Testis (tissue), 2 donors: Measurements from ENCODE around the gene MYH15.

Experiments used
- CTCF ChIP-seq, 3 experiments: fragments of 450-650 bp in 2 of 3; fragments of 200-600 bp in 1 of 3; sonication (generic) in 1 of 3; IDR thresholded peaks; one replicate each; pipeline ENCODE4 v1.5.1; 2016 to 2019; ENCODE audit warnings: antibody characterized with exemption in 3 of 3, mild to moderate bottlenecking in 2 of 3, moderate library complexity in 1 of 3
- POLR2A ChIP-seq: fragments of 450-650 bp; IDR thresholded peaks from one replicate; pipeline ENCODE4 v1.6.1; 2017; ENCODE audit warnings: antibody characterized with exemption, mild to moderate bottlenecking, moderate library complexity

- TF ChIP-seq CTCF (IDR thresholded peaks at IDR 0.05) (no peak), POLR2A (no peak)
These were observed 71.9 kb downstream of the MYH15 start for GRCh38 chr3:108438542-108438941.
